NB4 (cell line): ENCODE results near the gene KHK.

Source experiments
- DNase-seq: peaks from one replicate; pipeline ENCODE4 v3.0.0; 2010; ENCODE audit warnings: low read depth
- H3K4me3 ChIP-seq: one replicate; pipeline ENCODE4 v1.5.1; 2011; ENCODE audit warnings: mild to moderate bottlenecking, low read depth, low read length, moderate library complexity
- CTCF ChIP-seq: IDR thresholded peaks from one replicate; pipeline ENCODE4 v1.5.1; 2012; ENCODE audit warnings: low read depth, low read length
- MAX ChIP-seq: IDR thresholded peaks from 2 replicates; pipeline ENCODE4 v1.6.1; 2011; ENCODE audit warnings: low read depth, low read length
- MYC ChIP-seq: IDR thresholded peaks from 2 replicates; pipeline ENCODE4 v1.6.1; 2011; ENCODE audit warnings: low read depth, low read length
- POLR2A ChIP-seq: IDR thresholded peaks from 2 replicates; pipeline ENCODE4 v1.6.1; 2011; ENCODE audit warnings: mild to moderate bottlenecking; ENCODE audit not compliant: insufficient read length; ENCODE audit errors: extremely low read depth

The KHK gene

GRCh38 chr2:27078267-27079194 is 8.0 kb upstream of the KHK start, which contains the start of gene EMILIN1:
EMILIN1 (plus strand) TSS chr2:27078615; CDS start chr2:27079066, 451 bp downstream.
- DNase-seq: no peak
- TF ChIP-seq POLR2A: no peak
- TF ChIP-seq CTCF: no peak
- no peak for TF ChIP-seq MYC
- no peak for TF ChIP-seq MAX
- no peak within 1 kb of the TSS for H3K4me3 ChIP-seq

GRCh38 chr2:27079233-27080139 is 7.1 kb upstream of the KHK start:
- no peak for DNase-seq
- TF ChIP-seq MYC (no peak), MAX (no peak), POLR2A (no peak), CTCF (no peak)
- H3K4me3 ChIP-seq: no peak overlapping the region

- no peak for DNase-seq
- H3K4me3 ChIP-seq: no peak overlapping the region
- no peak for TF ChIP-seq MAX
- no peak for TF ChIP-seq POLR2A
- no peak for TF ChIP-seq MYC
- no peak for TF ChIP-seq CTCF
Measured at GRCh38 chr2:27080140-27080469, 6.5 kb upstream of the KHK start.

GRCh38 chr2:27080603-27080936 is 6.0 kb upstream of the KHK start:
- no peak overlapping the region for H3K4me3 ChIP-seq
- TF ChIP-seq MYC (no peak), CTCF (no peak), MAX (no peak), POLR2A (no peak)
- no peak for DNase-seq

- peak overlapping the region; percentile 73 for H3K4me3 ChIP-seq
- TF ChIP-seq POLR2A: peak; percentile 40
- TF ChIP-seq MAX: no peak; the same call in 1 of the 2 replicates
- peak; percentile 91 for DNase-seq
Measured at GRCh38 chr2:27081984-27082772, 4.4 kb upstream of the KHK start.
